Stimulated activated naive CD8-positive, alpha-beta T cell treated with anti-CD3 and anti-CD28 coated beads, Interleukin-15, Interleukin-2, amounts not matched to agents 100 U/mL and 50 U/mL, for 24 hours (primary cell): Measurements from ENCODE around the gene SEMA3E.

Source experiments
- ATAC-seq: fragments of 150-1000 bp; cut with Tn5 transposase; one replicate; pipeline ENCODE4 v1.10.0; 2021
- DNase-seq: peaks from one replicate; pipeline ENCODE4 v3.0.0; 2021

The SEMA3E gene

GRCh38 chr7:83347945-83348444 lies 300.9 kb downstream of the SEMA3E start:
- ATAC-seq (no peak), DNase-seq (no peak)

GRCh38 chr7:83339907-83340306 lies 309.0 kb downstream of the SEMA3E start:
- DNase-seq (no peak), ATAC-seq (no peak)

- no peak for DNase-seq
- no peak for ATAC-seq
Observed at GRCh38 chr7:83338277-83338950, 310.5 kb downstream of the SEMA3E start.

- no peak for ATAC-seq
- no peak for DNase-seq
Observed at GRCh38 chr7:83337050-83337449, 311.9 kb downstream of the SEMA3E start.

GRCh38 chr7:83326223-83326622 lies 322.7 kb downstream of the SEMA3E start:
- DNase-seq, result no peak
- no peak for ATAC-seq

- ATAC-seq, result no peak
- DNase-seq, result no peak
Observed at GRCh38 chr7:83325083-83325482, 323.9 kb downstream of the SEMA3E start.

- ATAC-seq (no peak), DNase-seq (no peak)
Observed at GRCh38 chr7:83324596-83324995, 324.3 kb downstream of the SEMA3E start.

GRCh38 chr7:83321011-83321410 lies 327.9 kb downstream of the SEMA3E start:
- no peak for ATAC-seq

GRCh38 chr7:83313931-83314330 lies 335.0 kb downstream of the SEMA3E start:
- no peak for DNase-seq
- ATAC-seq, result no peak

More at GRCh38 chr7:83321011-83321410, 327.9 kb downstream of the SEMA3E start:
- no peak for DNase-seq
